Measurements from ENCODE around the gene SGO1. TPM values are rescaled to one million over a fixed set of nuclear protein-coding genes. Genes with fewer than 3 reads are reported as not detected.

SGO1 gene
- total RNA-seq, 1 experiment from 2014 or later: 18.2 TPM

DNA sequence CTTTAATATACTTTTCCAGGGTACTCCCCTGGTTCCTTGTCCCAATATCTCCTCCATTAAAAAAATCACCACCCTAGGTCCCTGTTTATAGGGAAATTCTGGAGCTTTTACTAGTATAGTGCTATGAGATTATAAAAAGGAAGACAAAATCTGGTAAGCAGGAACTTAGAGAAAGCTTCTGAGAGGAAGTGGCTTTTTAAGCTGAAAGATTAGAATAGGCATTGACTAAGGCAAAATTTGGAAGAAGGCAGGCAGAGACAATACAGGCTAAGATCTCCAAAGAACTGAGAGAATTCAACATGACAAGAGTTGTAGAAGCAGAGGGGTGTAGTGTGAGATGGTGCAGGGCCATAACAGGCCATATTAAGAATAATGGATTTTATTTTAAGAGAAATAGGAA is 25.8 kb downstream of the SGO1 start:
- DNase-seq (ENCODE audit: low read depth): no peak

GRCh38 chr3:20154928-20155327 is 31.1 kb downstream of the SGO1 start:
- DNase-seq (ENCODE audit: low read depth): no peak

DNA sequence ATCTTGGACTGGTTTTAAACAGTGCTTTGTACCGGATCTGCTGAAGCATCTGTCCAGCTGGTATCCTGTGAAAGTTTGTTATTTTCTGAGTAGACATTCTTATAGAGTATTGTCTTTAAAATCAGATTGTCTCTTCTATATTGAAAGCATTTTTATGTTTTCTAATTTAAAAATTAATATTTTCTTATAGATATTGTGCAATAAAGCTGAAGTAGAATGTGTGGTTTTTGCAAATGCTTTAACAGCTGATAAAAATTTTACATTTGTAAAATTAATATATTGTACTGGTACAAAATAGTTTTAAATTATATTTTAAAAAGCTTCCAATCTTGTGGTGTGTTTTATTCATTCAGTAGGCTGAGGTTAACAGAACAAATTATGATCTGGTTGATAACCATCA is 31.9 kb downstream of the SGO1 start:
- DNase-seq (ENCODE audit: low read depth): no peak

GRCh38 chr3:20148466-20148865 is 37.5 kb downstream of the SGO1 start:
- DNase-seq (ENCODE audit: low read depth): no peak

- no peak for DNase-seq (ENCODE audit: low read depth)
These were observed 38.6 kb downstream of the SGO1 start for GRCh38 chr3:20147361-20147760.

GRCh38 chr3:20146301-20146700 is 39.7 kb downstream of the SGO1 start:
- no peak for DNase-seq (ENCODE audit: low read depth)

DNA sequence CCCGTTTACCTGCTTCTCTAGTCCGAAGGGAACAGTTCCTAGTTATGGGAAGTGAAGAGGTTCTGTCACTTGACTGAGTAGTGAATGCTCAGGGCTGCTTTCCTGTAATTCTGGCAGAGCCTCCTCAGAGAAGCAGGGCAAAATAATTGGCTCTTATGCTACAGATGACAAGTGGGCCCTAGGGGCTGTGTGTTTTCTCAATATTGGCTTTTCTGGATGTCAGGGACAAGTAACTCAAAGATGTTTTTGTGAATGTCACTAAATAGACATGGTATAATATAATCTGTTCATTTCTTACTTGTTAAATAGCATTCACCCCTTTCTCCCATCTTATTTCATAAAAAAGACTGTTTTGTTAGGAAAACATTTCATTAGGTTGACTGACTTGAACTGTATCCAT is 40.1 kb downstream of the SGO1 start:
- DNase-seq (ENCODE audit: low read depth): no peak

DNA sequence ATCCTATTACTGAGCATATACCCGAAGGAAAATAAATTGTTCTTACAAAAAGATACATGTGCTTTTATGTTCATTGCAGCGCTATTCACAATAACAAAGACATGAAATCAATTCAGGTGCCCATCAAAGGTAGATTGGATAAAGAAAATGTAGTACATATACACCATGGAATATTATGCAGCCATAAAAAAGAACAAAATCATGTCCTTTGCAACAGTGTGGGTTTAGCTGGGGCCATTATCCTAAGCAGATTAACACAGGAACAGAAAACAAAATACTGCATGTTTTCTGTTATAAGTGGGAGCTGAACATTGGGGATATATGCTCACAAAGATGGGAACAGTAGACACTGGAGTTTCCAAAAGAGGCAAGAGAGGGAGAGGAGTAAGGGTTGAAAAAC is 42.5 kb downstream of the SGO1 start:
- no peak for DNase-seq (ENCODE audit: low read depth)

GRCh38 chr3:20142517-20142916 is 43.5 kb downstream of the SGO1 start:
- no peak for DNase-seq (ENCODE audit: low read depth)

DNA sequence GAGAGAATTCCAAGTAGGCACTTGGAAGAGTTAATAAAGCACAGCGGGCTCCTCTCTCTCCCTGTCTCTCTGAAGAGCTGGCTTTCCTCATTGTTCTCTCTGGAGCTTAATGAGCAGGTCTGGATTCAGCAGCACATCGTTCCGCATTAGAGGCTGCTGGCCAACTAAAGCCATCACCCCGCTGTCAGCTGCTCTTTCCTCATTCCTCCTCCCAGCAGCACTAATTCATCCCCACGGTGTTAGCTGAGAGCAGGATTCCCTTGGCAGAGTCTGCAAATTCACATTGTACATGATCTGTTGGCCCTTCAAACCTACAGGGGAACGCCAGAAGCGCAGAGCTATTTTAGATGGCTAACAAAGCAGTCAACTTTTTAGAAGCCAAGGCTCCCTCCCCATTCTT is 44.2 kb downstream of the SGO1 start:
- DNase-seq (ENCODE audit: low read depth): no peak

GRCh38 chr3:20141316-20141715 is 44.7 kb downstream of the SGO1 start:
- DNase-seq (ENCODE audit: low read depth): no peak

- DNase-seq (ENCODE audit: low read depth): no peak
These were observed 45.1 kb downstream of the SGO1 start for GRCh38 chr3:20140881-20141280.

DNA sequence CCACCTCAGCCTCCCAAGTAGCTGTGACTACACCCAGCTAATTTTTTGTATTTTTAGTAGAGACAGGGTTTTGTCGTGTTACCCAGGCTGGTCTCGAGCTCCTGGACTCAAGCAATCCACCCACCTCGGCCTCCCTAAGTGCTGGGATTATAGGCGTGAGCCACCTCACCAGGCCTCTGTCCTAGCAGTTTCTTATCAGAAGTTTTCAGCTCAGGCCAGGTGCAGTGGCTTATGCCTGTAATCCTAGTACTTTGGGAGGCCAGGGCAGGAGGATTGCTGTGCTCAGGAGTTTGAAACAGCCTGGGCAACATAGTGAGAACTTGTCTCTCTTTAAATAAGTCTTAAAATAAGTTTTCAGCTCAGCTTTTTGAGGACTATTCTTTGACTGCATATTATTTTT is 48.4 kb downstream of the SGO1 start:
- DNase-seq (ENCODE audit: low read depth): no peak

DNA sequence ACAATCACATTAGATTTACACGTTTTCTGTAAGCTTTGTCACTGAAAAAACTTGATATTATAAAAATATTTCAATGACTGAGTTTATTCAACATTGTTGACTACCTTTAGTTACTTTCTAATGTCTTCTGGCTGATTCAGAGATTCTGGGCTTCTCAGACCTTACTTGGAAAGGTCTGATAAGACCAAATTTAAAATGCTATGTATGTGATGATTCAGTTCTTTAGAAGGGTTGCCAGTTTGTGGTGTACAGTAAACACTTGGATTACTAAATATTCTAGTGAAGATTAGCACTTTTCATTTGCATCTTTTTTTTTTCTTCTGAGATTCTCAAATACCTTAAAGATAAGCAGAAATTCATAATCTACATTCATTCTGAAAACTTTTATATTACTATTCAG is 49.8 kb downstream of the SGO1 start:
- no peak for DNase-seq (ENCODE audit: low read depth)

GRCh38 chr3:20130106-20130505 is 55.9 kb downstream of the SGO1 start:
- no peak for DNase-seq (ENCODE audit: low read depth)

- no peak for DNase-seq (ENCODE audit: low read depth)
These were observed 57.6 kb downstream of the SGO1 start for GRCh38 chr3:20128358-20128757.

- no peak for DNase-seq (ENCODE audit: low read depth)
These were observed 60.1 kb downstream of the SGO1 start for GRCh38 chr3:20125897-20126296.

- no peak for DNase-seq (ENCODE audit: low read depth)
These were observed 60.7 kb downstream of the SGO1 start for GRCh38 chr3:20125289-20125688.

DNA sequence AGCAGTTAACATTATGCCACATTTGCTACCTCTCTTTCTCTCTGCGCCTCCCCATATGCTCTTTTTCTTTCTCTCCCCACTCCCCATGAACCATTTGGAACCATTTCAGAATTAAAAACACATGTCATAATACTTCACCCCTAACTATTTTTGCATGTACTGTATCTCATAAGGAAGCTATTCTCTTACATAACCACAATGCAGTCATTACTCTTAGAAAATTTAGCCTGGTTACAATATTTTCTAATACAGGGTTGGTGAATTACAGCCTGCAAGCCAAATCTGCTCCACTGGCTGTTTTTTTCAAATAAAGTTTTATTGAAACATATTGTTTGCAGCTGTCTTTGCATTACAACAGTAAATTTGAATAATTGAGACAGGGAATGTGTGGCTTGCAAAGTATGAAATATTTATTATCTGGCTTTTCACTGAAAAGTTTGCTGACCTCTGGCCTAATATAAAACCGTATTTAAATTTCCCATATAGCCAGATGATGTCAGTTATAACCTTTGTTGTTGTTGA is 62.8 kb downstream of the SGO1 start:
- no peak for DNase-seq (ENCODE audit: low read depth)

DNA sequence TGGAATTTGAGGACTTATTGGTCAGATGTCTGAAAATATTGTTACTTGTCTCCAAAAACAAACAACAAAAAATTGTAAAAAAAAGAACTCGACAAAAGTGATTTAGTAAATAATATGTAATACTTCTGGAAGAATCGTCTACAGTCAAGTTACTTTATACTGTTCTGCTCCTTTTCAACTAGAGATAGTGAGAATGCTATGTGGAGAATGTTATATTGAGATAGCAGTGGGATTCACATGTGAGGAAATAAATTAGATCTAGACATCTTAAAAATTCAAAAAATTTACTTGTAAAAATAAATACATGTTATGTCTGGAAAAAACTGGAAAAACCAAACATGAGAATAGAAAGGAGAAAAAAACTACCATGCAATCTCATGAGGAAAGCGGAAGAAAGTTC is 64.9 kb downstream of the SGO1 start:
- no peak for DNase-seq (ENCODE audit: low read depth)

Measured in HT1080 (cell line).